HepG2 (cell line): ENCODE measurements around the gene SIRT7. TPM values are rescaled to one million over a fixed set of nuclear protein-coding genes. Genes with fewer than 3 reads are reported as not detected.

Experiments
- ATF7 ChIP-seq, 2 experiments: fragments of 450-650 bp in 1 of 2; sonication (generic) in 1 of 2; formaldehyde crosslinking in 1 of 2; IDR thresholded peaks; 2 replicates each; pipeline versions ENCODE4 v1.4.0 to v1.6.1; 2016 to 2020; ENCODE audit warnings: antibody characterized with exemption in 1 of 2, mild to moderate bottlenecking in 1 of 2, missing genetic modification reagents in 1 of 2
- CENPX ChIP-seq: sonication (generic); formaldehyde crosslinking; IDR thresholded peaks from 2 replicates; pipeline ENCODE4 v1.9.0; 2021; ENCODE audit warnings: mild to moderate bottlenecking, missing genetic modification reagents, moderate library complexity
- ELF1 ChIP-seq: sonication (generic); formaldehyde crosslinking; IDR thresholded peaks from 2 replicates; pipeline ENCODE4 v1.4.0; 2020; ENCODE audit warnings: missing genetic modification reagents
- EP300 ChIP-seq, 3 experiments: sonication (generic) in 1 of 3; formaldehyde crosslinking in 1 of 3; IDR thresholded peaks; 2 replicates each; pipeline versions ENCODE4 v1.5.1 to v1.6.1; 2011 to 2020; ENCODE audit warnings: low read depth in 2 of 3, low read length in 2 of 3, borderline replicate concordance in 1 of 3, improper control_type of control experiment in 1 of 3, mild to moderate bottlenecking in 1 of 3, missing genetic modification reagents in 1 of 3, moderate library complexity in 1 of 3
- KDM6A ChIP-seq: IDR thresholded peaks from 2 replicates; pipeline ENCODE4 v1.6.1; 2016; ENCODE audit warnings: low read depth
- MXD4 ChIP-seq: IDR thresholded peaks from 2 replicates; pipeline ENCODE4 v1.6.1; 2016; ENCODE audit warnings: mild to moderate bottlenecking, missing biosample characterization, missing genetic modification reagents
- NR3C1 ChIP-seq: sonication (generic); formaldehyde crosslinking; IDR thresholded peaks from 2 replicates; pipeline ENCODE4 v1.4.0; 2020; ENCODE audit warnings: missing genetic modification reagents
- NRL ChIP-seq: sonication (generic); formaldehyde crosslinking; IDR thresholded peaks from 2 replicates; pipeline ENCODE4 v1.5.0; 2020; ENCODE audit warnings: missing genetic modification reagents, mild to moderate bottlenecking, moderate library complexity, borderline replicate concordance
- SATB2 ChIP-seq: sonication (generic); formaldehyde crosslinking; IDR thresholded peaks from 2 replicates; pipeline ENCODE4 v1.5.0; 2020; ENCODE audit warnings: missing genetic modification reagents
- SIX1 ChIP-seq: sonication (generic); formaldehyde crosslinking; IDR thresholded peaks from 2 replicates; pipeline ENCODE4 v1.4.0; 2020; ENCODE audit warnings: missing genetic modification reagents, borderline replicate concordance
- SOX13 ChIP-seq, 3 experiments: fragments of 450-650 bp in 1 of 3; sonication (generic) in 1 of 3; formaldehyde crosslinking in 1 of 3; IDR thresholded peaks in 2 of 3; conservative IDR thresholded peaks in 1 of 3; 2 replicates each; pipeline versions ENCODE4 v1.5.0 to v1.6.1; 2016 to 2020; ENCODE audit warnings: antibody characterized with exemption in 1 of 3, mild to moderate bottlenecking in 1 of 3, missing compliant biosample characterization in 1 of 3, missing genetic modification reagents in 1 of 3, moderate library complexity in 1 of 3
- SOX6 ChIP-seq, 2 experiments: fragments of 450-650 bp in 1 of 2; sonication (generic) in 1 of 2; formaldehyde crosslinking in 1 of 2; IDR thresholded peaks; 2 replicates each; pipeline versions ENCODE4 v1.4.0 to v1.6.1; 2017 to 2020; ENCODE audit warnings: antibody characterized with exemption in 1 of 2, mild to moderate bottlenecking in 1 of 2, missing genetic modification reagents in 1 of 2
- TCF12 ChIP-seq, 2 experiments: fragments of 450-650 bp in 1 of 2; sonication (generic) in 1 of 2; formaldehyde crosslinking in 1 of 2; IDR thresholded peaks; 2 replicates each; pipeline versions ENCODE4 v1.6.1 to v1.8.0; 2017 to 2022; ENCODE audit warnings: antibody characterized with exemption in 1 of 2, mild to moderate bottlenecking in 1 of 2, missing genetic modification reagents in 1 of 2, moderate library complexity in 1 of 2
- ZBTB21 ChIP-seq: sonication (generic); formaldehyde crosslinking; IDR thresholded peaks from 2 replicates; pipeline ENCODE4 v1.4.0; 2020; ENCODE audit warnings: missing genetic modification reagents
- ZFX ChIP-seq: sonication (generic); formaldehyde crosslinking; IDR thresholded peaks from 2 replicates; pipeline ENCODE4 v1.4.0; 2020; ENCODE audit warnings: mild to moderate bottlenecking, low read depth, missing genetic modification reagents, moderate library complexity
- ZNF142 ChIP-seq: sonication (generic); formaldehyde crosslinking; IDR thresholded peaks from 2 replicates; pipeline ENCODE4 v1.4.0; 2020; ENCODE audit warnings: missing genetic modification reagents
- ZNF30 ChIP-seq: sonication (generic); formaldehyde crosslinking; IDR thresholded peaks from 2 replicates; pipeline ENCODE4 v1.5.0; 2020; ENCODE audit warnings: mild to moderate bottlenecking, missing genetic modification reagents
- ZNF577 ChIP-seq: sonication (generic); formaldehyde crosslinking; IDR thresholded peaks from 2 replicates; pipeline ENCODE4 v1.4.0; 2020; ENCODE audit warnings: mild to moderate bottlenecking, low read depth, missing genetic modification reagents, borderline replicate concordance
- ZNF737 ChIP-seq: sonication (generic); formaldehyde crosslinking; IDR thresholded peaks from 2 replicates; pipeline ENCODE4 v1.5.0; 2020; ENCODE audit warnings: missing genetic modification reagents, mild to moderate bottlenecking, borderline replicate concordance
- ZNF83 ChIP-seq: sonication (generic); formaldehyde crosslinking; IDR thresholded peaks from 2 replicates; pipeline ENCODE4 v1.4.0; 2020; ENCODE audit warnings: missing genetic modification reagents, mild to moderate bottlenecking, borderline replicate concordance
- polyA plus RNA-seq, 8 experiments: library from polyadenylated mRNA; depleted of rRNA in 3 of 8; stranded (reverse) in 7 of 8; unstranded in 1 of 8; fragments of >200 nt; fragmentation: Illumina TruSeq in 4 of 8; extraction: Trizol in 4 of 8; gene quantifications; 2 replicates each; pipeline versions ENCODE4 v1.2.1 to v1.2.3, GENCODE V29; 2011 to 2016; ENCODE audit warnings: low read depth in 4 of 8, missing spikeins in 1 of 8, mixed read lengths in 1 of 8; ENCODE audit not compliant: insufficient read depth in 1 of 8
- total RNA-seq, 5 experiments: library from RNA; depleted of rRNA; stranded (reverse); fragments of >200 nt; fragmentation: Illumina TruSeq; extraction: Trizol; gene quantifications; 2 replicates each; pipeline ENCODE4 v1.2.3, GENCODE V29; 2016; ENCODE audit warnings: low read depth in 1 of 5
- TF ChIP-seq, protein P1 (sequence below): sonication (generic); formaldehyde crosslinking; IDR thresholded peaks from 2 replicates; pipeline ENCODE4 v1.4.0; 2020; ENCODE audit warnings: missing genetic modification reagents, borderline replicate concordance

Gene SIRT7
- total and polyA plus RNA-seq, 2 of the 13 experiments (the other 11 are each of a cell fraction or from before 2014, with no cell fraction given): 8.3 to 24.8 TPM

- TF ChIP-seq KDM6A (no peak), ELF1 (no peak), NR3C1 (CRISPR knock-in tag) (no peak), ZNF30 (no peak), CENPX (no peak), TCF12 (IDR thresholded peaks at IDR 0.05) (no peak), TCF12 (CRISPR knock-in tag; IDR thresholded peaks at IDR 0.05) (no peak), SIX1 (CRISPR knock-in tag) (no peak), ZNF577 (CRISPR knock-in tag) (no peak), ZNF83 (CRISPR knock-in tag) (no peak), SOX6 (IDR thresholded peaks at IDR 0.05) (no peak), SOX6 (CRISPR knock-in tag; IDR thresholded peaks at IDR 0.05) (no peak), MXD4 (no peak), ZFX (CRISPR knock-in tag) (no peak), EP300 (IDR thresholded peaks at IDR 0.05; ENCODE audit: low read depth in 2 of 2, low read length in 2 of 2) (no peak), EP300 (CRISPR knock-in tag; IDR thresholded peaks at IDR 0.05; ENCODE audit: borderline replicate concordance) (no peak), ZBTB21 (CRISPR knock-in tag) (no peak), SATB2 (CRISPR knock-in tag) (no peak), ZNF142 (no peak), NRL (CRISPR knock-in tag) (no peak), ATF7 (IDR thresholded peaks at IDR 0.05) (no peak), ATF7 (CRISPR knock-in tag; IDR thresholded peaks at IDR 0.05) (no peak), SOX13 (IDR thresholded peaks at IDR 0.05) (no peak), SOX13 (CRISPR knock-in tag; conservative IDR thresholded peaks at IDR 0.05 in 1 of 2, IDR thresholded peaks at IDR 0.05 in 1 of 2) (no peak), ZNF737 (CRISPR knock-in tag) (no peak)
- TF ChIP-seq, protein P1, sequence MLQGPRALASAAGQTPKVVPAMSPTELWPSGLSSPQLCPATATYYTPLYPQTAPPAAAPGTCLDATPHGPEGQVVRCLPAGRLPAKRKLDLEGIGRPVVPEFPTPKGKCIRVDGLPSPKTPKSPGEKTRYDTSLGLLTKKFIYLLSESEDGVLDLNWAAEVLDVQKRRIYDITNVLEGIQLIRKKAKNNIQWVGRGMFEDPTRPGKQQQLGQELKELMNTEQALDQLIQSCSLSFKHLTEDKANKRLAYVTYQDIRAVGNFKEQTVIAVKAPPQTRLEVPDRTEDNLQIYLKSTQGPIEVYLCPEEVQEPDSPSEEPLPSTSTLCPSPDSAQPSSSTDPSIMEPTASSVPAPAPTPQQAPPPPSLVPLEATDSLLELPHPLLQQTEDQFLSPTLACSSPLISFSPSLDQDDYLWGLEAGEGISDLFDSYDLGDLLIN (CRISPR knock-in tag): no peak
Observed at GRCh38 chr17:81932333-81932983, 14.5 kb upstream of the SIRT7 start (continued).
